IMR-90 (cell line): ENCODE measurements around the gene RNF213. TPM values are rescaled to one million over a fixed set of nuclear protein-coding genes. Genes with fewer than 3 reads are reported as not detected.
A peak's percentile ranks its signal among the peaks of the same experiment; 100 is the strongest.

Experiments
- ATAC-seq: fragments of 200-7000 bp; cut with Tn5 transposase; 2 replicates; pipeline ENCODE4 v1.9.1; 2020; ENCODE audit warnings: low read depth, mild to moderate bottlenecking, moderate library complexity
- BruUV-seq: library from RNA; stranded (reverse); fragments of 400-500 nt; replicated peaks from 2 replicates; lab custom pipeline; 2021; lab: Mats Ljungman, UMichigan
- CTCF ChIA-PET: fragments of 300-600 bp; formaldehyde crosslinking; extraction: SDS; loops from one replicate; lab custom pipeline; 2021; ENCODE audit warnings: antibody characterized with exemption; lab: Yijun Ruan, JAX
- POLR2A ChIA-PET: fragments of 300-600 bp; sonication (Branson Sonifier 250); formaldehyde crosslinking; loops from one replicate; lab custom pipeline; 2022; ENCODE audit warnings: antibody characterized with exemption; ENCODE audit not compliant: unreplicated experiment; lab: Charles Lee
- DNase-seq: peaks from one replicate; pipeline ENCODE4 v3.0.0; 2013
- H2AFZ ChIP-seq: replicated peaks from 2 replicates; pipeline ENCODE3; 2013; ENCODE audit warnings: low read length, mild to moderate bottlenecking; ENCODE audit not compliant: poor library complexity
- H2AK5ac ChIP-seq: 2 replicates; pipeline ENCODE4 v1.6.1; 2013; ENCODE audit warnings: low read depth, low read length, inconsistent platforms
- H2AK9ac ChIP-seq: replicated peaks from 2 replicates; pipeline ENCODE3; 2013; ENCODE audit warnings: mild to moderate bottlenecking, low read depth, low read length, moderate library complexity; ENCODE audit not compliant: poor library complexity
- H2BK120ac ChIP-seq: 2 replicates; pipeline ENCODE4 v1.6.1; 2013; ENCODE audit warnings: low read depth, low read length, inconsistent platforms
- H2BK15ac ChIP-seq: 3 replicates; pipeline ENCODE4 v1.6.1; 2013; ENCODE audit warnings: low read depth, low read length, inconsistent platforms
- H2BK20ac ChIP-seq: 2 replicates; pipeline ENCODE4 v1.6.1; 2013; ENCODE audit warnings: low read depth, mild to moderate bottlenecking, inconsistent platforms, low read length, moderate library complexity
- H2BK5ac ChIP-seq: 2 replicates; pipeline ENCODE4 v1.6.1; 2013; ENCODE audit warnings: mild to moderate bottlenecking, low read depth, low read length, inconsistent platforms; ENCODE audit not compliant: poor library complexity, severe bottlenecking
- H3K14ac ChIP-seq: replicated peaks from 2 replicates; pipeline ENCODE4 v1.6.1; 2013; ENCODE audit warnings: low read depth, low read length, inconsistent platforms
- H3K18ac ChIP-seq: 2 replicates; pipeline ENCODE4 v1.6.1; 2013; ENCODE audit warnings: low read depth, low read length, control low read depth
- H3K23ac ChIP-seq: 2 replicates; pipeline ENCODE4 v1.6.1; 2013; ENCODE audit warnings: low read depth, low read length, inconsistent platforms
- H3K27ac ChIP-seq: 2 replicates; pipeline ENCODE4 v1.5.1; 2013; ENCODE audit warnings: mild to moderate bottlenecking, control low read depth, low read length; ENCODE audit not compliant: insufficient read depth
- H3K27me3 ChIP-seq: 2 replicates; pipeline ENCODE4 v1.6.1; 2013; ENCODE audit warnings: low read length; ENCODE audit not compliant: control insufficient read depth, insufficient read depth
- H3K36me3 ChIP-seq: 2 replicates; pipeline ENCODE4 v1.6.1; 2013; ENCODE audit warnings: low read length, mixed read lengths; ENCODE audit not compliant: control insufficient read depth, insufficient read depth
- H3K4ac ChIP-seq: 2 replicates; pipeline ENCODE4 v1.6.1; 2013; ENCODE audit warnings: low read depth, low read length, inconsistent platforms
- H3K4me1 ChIP-seq: 2 replicates; pipeline ENCODE4 v1.6.1; 2013; ENCODE audit warnings: low read length, mixed read lengths; ENCODE audit not compliant: control insufficient read depth, insufficient read depth
- H3K4me2 ChIP-seq: 2 replicates; pipeline ENCODE4 v1.6.1; 2013; ENCODE audit warnings: low read depth, mild to moderate bottlenecking, control low read depth, low read length, moderate library complexity
- H3K4me3 ChIP-seq: 2 replicates; pipeline ENCODE4 v1.5.1; 2013; ENCODE audit warnings: low read depth, mild to moderate bottlenecking, control low read depth, low read length, moderate library complexity; ENCODE audit not compliant: insufficient read depth
- H3K56ac ChIP-seq: 2 replicates; pipeline ENCODE4 v1.6.1; 2013; ENCODE audit warnings: low read length, inconsistent platforms; ENCODE audit not compliant: insufficient read depth; ENCODE audit errors: extremely low read depth
- H3K79me1 ChIP-seq, 2 experiments: 2 replicates each; pipeline ENCODE4 v1.6.1; 2013; ENCODE audit warnings: low read length in 2 of 2, inconsistent platforms in 1 of 2, low read depth in 1 of 2
- H3K9ac ChIP-seq: 2 replicates; pipeline ENCODE4 v1.6.1; 2013; ENCODE audit warnings: low read depth, low read length, control low read depth
- H3K9me1 ChIP-seq: 2 replicates; pipeline ENCODE4 v1.6.1; 2013; ENCODE audit warnings: low read length, inconsistent platforms; ENCODE audit not compliant: insufficient read depth
- H3K9me3 ChIP-seq: 2 replicates; pipeline ENCODE4 v1.6.1; 2013; ENCODE audit warnings: low read length; ENCODE audit not compliant: control insufficient read depth, insufficient read depth
- H4K20me1 ChIP-seq: 2 replicates; pipeline ENCODE4 v1.6.1; 2013; ENCODE audit warnings: low read length, inconsistent platforms; ENCODE audit not compliant: insufficient read depth
- H4K5ac ChIP-seq: 2 replicates; pipeline ENCODE4 v1.6.1; 2013; ENCODE audit warnings: mild to moderate bottlenecking, low read depth, low read length, control low read depth
- H4K8ac ChIP-seq, 2 experiments: 2 replicates each; pipeline ENCODE4 v1.6.1; 2013; ENCODE audit warnings: low read depth in 2 of 2, low read length in 2 of 2, control low read depth in 1 of 2, inconsistent platforms in 1 of 2
- H4K91ac ChIP-seq: 2 replicates; pipeline ENCODE4 v1.6.1; 2013; ENCODE audit warnings: low read depth, low read length, inconsistent platforms; ENCODE audit not compliant: insufficient read depth
- BHLHE40 ChIP-seq: fragments of 150-350 bp; IDR thresholded peaks from 2 replicates; pipeline ENCODE4 v1.6.1; 2016; ENCODE audit warnings: mild to moderate bottlenecking, low read depth, low read length
- CEBPB ChIP-seq: IDR thresholded peaks from 2 replicates; pipeline ENCODE4 v1.6.1; 2012; ENCODE audit warnings: low read depth, low read length, improper control_type of control experiment
- CHD1 ChIP-seq: IDR thresholded peaks from 2 replicates; pipeline ENCODE4 v1.6.1; 2012; ENCODE audit warnings: low read depth, low read length, improper control_type of control experiment
- CTCF ChIP-seq: conservative IDR thresholded peaks from 2 replicates; pipeline ENCODE4 v1.5.1; 2012; ENCODE audit warnings: mild to moderate bottlenecking, low read depth, low read length, improper control_type of control experiment
- ELK1 ChIP-seq: fragments of 150-350 bp; IDR thresholded peaks from 2 replicates; pipeline ENCODE4 v1.6.1; 2016; ENCODE audit warnings: low read depth, mild to moderate bottlenecking, low read length, moderate library complexity, borderline replicate concordance
- FOS ChIP-seq: fragments of 150-350 bp; IDR thresholded peaks from 2 replicates; pipeline ENCODE4 v1.6.1; 2016; ENCODE audit warnings: low read depth, low read length
- MAFK ChIP-seq: IDR thresholded peaks from 2 replicates; pipeline ENCODE4 v1.6.1; 2012; ENCODE audit warnings: low read depth, low read length, improper control_type of control experiment
- MAZ ChIP-seq: IDR thresholded peaks from 2 replicates; pipeline ENCODE4 v1.6.1; 2012; ENCODE audit warnings: low read depth, mild to moderate bottlenecking, low read length, improper control_type of control experiment, moderate library complexity, borderline replicate concordance
- MXI1 ChIP-seq: IDR thresholded peaks from 2 replicates; pipeline ENCODE4 v1.6.1; 2012; ENCODE audit warnings: low read depth, mild to moderate bottlenecking, low read length, moderate library complexity, borderline replicate concordance
- NFE2L2 ChIP-seq: fragments of 150-350 bp; IDR thresholded peaks from 2 replicates; pipeline ENCODE4 v1.6.1; 2016; ENCODE audit warnings: low read depth, mild to moderate bottlenecking, low read length
- POLR2A ChIP-seq: IDR thresholded peaks from 2 replicates; pipeline ENCODE4 v1.6.1; 2012; ENCODE audit warnings: mild to moderate bottlenecking, low read depth, low read length
- RAD21 ChIP-seq: IDR thresholded peaks from 2 replicates; pipeline ENCODE4 v1.6.1; 2012; ENCODE audit warnings: low read length, improper control_type of control experiment
- RCOR1 ChIP-seq: IDR thresholded peaks from 2 replicates; pipeline ENCODE4 v1.6.1; 2012; ENCODE audit warnings: mild to moderate bottlenecking, low read length, improper control_type of control experiment; ENCODE audit not compliant: insufficient replicate concordance
- RFX5 ChIP-seq: IDR thresholded peaks from 2 replicates; pipeline ENCODE4 v1.8.0; 2012; ENCODE audit warnings: low read depth, mild to moderate bottlenecking, low read length, moderate library complexity
- SMC3 ChIP-seq: fragments of 150-350 bp; IDR thresholded peaks from 2 replicates; pipeline ENCODE4 v1.6.1; 2016; ENCODE audit warnings: low read depth, mild to moderate bottlenecking, antibody characterized with exemption, low read length, moderate library complexity
- USF2 ChIP-seq: fragments of 150-350 bp; IDR thresholded peaks from 2 replicates; pipeline ENCODE4 v1.6.1; 2017; ENCODE audit warnings: mild to moderate bottlenecking, antibody characterized with exemption, low read length, low read depth
- WGBS, 2 experiments: methylation state at CpG; one replicate each; pipeline versions ENCODE4 v1.1.5 to v1.1.7; 2013; ENCODE audit warnings: missing lambda C conversion rate in 2 of 2; ENCODE audit not compliant: insufficient read length in 1 of 2; ENCODE audit errors: extremely low coverage in 2 of 2; 5-methylcytosine and 5-hydroxymethylcytosine counted together
- dilution Hi-C: fragments of 300-500 bp; cut with HindIII; formaldehyde crosslinking; loops from one replicate; pipeline ENCODE4 v1.14.3; 2018; ENCODE audit warnings: low sequenced_read_pairs; ENCODE audit not compliant: unreplicated experiment
- in situ Hi-C: fragments of 300-500 bp; cut with MboI; formaldehyde crosslinking; loops from 3 replicates; pipeline ENCODE4 v1.14.3; 2019; ENCODE audit warnings: low sequenced_read_pairs, inconsistent platforms, mixed read lengths
- intact Hi-C: fragments of 100-400 bp; cut with micrococcal nuclease; formaldehyde crosslinking; loops from 2 replicates; pipeline ENCODE4 v1.10.0; 2022
- polyA plus RNA-seq, 3 experiments: library from polyadenylated mRNA; depleted of rRNA; stranded (reverse); fragments of >200 nt; gene quantifications; 2 replicates each; pipeline ENCODE4 v1.2.3, GENCODE V29; 2012; ENCODE audit warnings: low replicate concordance in 1 of 3
- total RNA-seq: library from RNA; depleted of rRNA; stranded (reverse); fragments of >200 nt; gene quantifications from 2 replicates; pipeline ENCODE4 v1.2.3, GENCODE V29; 2012

Gene RNF213
- total and polyA plus RNA-seq, 2 of the 4 experiments (the other 2 are of a cell fraction) = 23.4 to 36.0 TPM

GRCh38 chr17:80315517-80316182 lies 55.0 kb downstream of the RNF213 start:
- ChIA-PET CTCF (no interaction called here), POLR2A (no interaction called here)
- no peak overlapping the region for H2AFZ ChIP-seq
- H4K5ac ChIP-seq = no peak overlapping the region
- no peak overlapping the region for H3K9ac ChIP-seq
- no peak overlapping the region for H4K8ac ChIP-seq
- ATAC-seq (no peak), DNase-seq (no peak)
- no peaks in the 10 kb centered on the region for H3K9me3 ChIP-seq
- no peak overlapping the region for H3K4me2 ChIP-seq
- H2BK20ac ChIP-seq = no peak overlapping the region
- H3K4ac ChIP-seq = no peak overlapping the region
- H3K79me1 ChIP-seq = peaks cover 0 to 26% of the 10 kb centered on the region in 2 experiments; a peak in 2 of 4 replicates
- no peaks in the 10 kb centered on the region for H3K4me1 ChIP-seq
- H3K9me1 ChIP-seq = peaks cover 9% of the 10 kb centered on the region; the same call in 1 of the 2 replicates
- H3K4me3 ChIP-seq = no peak overlapping the region
- no peak overlapping the region for H2BK120ac ChIP-seq
- H2AK5ac ChIP-seq = no peak overlapping the region
- no peak overlapping the region for H4K91ac ChIP-seq
- TF ChIP-seq ELK1 (no peak), SMC3 (no peak), NFE2L2 (no peak), CTCF (no peak), RFX5 (no peak), MXI1 (no peak), CHD1 (no peak), RAD21 (no peak), MAZ (no peak), FOS (no peak), POLR2A (no peak), BHLHE40 (no peak), RCOR1 (no peak), MAFK (no peak), USF2 (no peak), CEBPB (no peak)
- in situ Hi-C loops = no loop called here
- H2BK5ac ChIP-seq = peak overlapping the region; percentile 33
- H3K27me3 ChIP-seq = no peaks in the 10 kb centered on the region
- dilution Hi-C loops = no loop called here
- no peak overlapping the region for H3K23ac ChIP-seq
- H2AK9ac ChIP-seq = no peak overlapping the region
- H2BK15ac ChIP-seq = no peak overlapping the region
- BruUV-seq = no TSS peak
- no CpG with 5 or more reads among the region's 2 CpGs for WGBS, 2 experiments
- H3K27ac ChIP-seq = no peak overlapping the region
- intact Hi-C loops = no loop called here
- no peak overlapping the region for H3K56ac ChIP-seq
- no peak overlapping the region for H3K14ac ChIP-seq
- peaks cover 60% of the 10 kb centered on the region for H3K36me3 ChIP-seq
- no peak overlapping the region for H3K18ac ChIP-seq
- peaks cover 14% of the 10 kb centered on the region for H4K20me1 ChIP-seq
